ENCODE data around the gene NLRX1. TPM values are rescaled to one million over a fixed set of nuclear protein-coding genes. Genes with fewer than 3 reads are reported as not detected.
"Not testable (repeated sequence)": the region's sequence is repeated elsewhere in the genome, so short reads cannot be mapped to it uniquely, and the experiment has no call there.

NLRX1 gene
- 3.1 and 5.5 TPM in 2 replicates for total RNA-seq (2014; rRNA removed; shearing (Covaris generic))

GRCh38 chr11:119168471-119169281 lies at the start of gene NLRX1:
NLRX1 (plus strand) TSS chr11:119168725; CDS start chr11:119171404, 2,679 bp downstream.
- H3K36me3 ChIP-seq, result no peaks in the 10 kb centered on the region
- H3K27ac ChIP-seq, result peak within 1 kb of the TSS; percentile 96
- peak within 1 kb of the TSS; percentile 82 for H3K4me3 ChIP-seq
- DNase-seq (ENCODE audit: low read depth in 1 of 2, low spot score in 2 of 2), result peak; percentile 63 to 79
- no peaks in the 10 kb centered on the region for H3K27me3 ChIP-seq (replicated peaks)
- H3K4me1 ChIP-seq (replicated peaks), result peaks cover 14% of the 10 kb centered on the region
- H3K9me3 ChIP-seq (replicated peaks), result no peaks in the 10 kb centered on the region

- no peak for DNase-seq (ENCODE audit: low read depth in 1 of 2, low spot score in 2 of 2)
- H3K4me1 ChIP-seq (replicated peaks), result peaks cover 12% of the 10 kb centered on the region
- H3K27me3 ChIP-seq (replicated peaks), result no peaks in the 10 kb centered on the region
- H3K27ac ChIP-seq, result no peak overlapping the region
- no peaks in the 10 kb centered on the region for H3K9me3 ChIP-seq (replicated peaks)
- no peaks in the 10 kb centered on the region for H3K36me3 ChIP-seq
- H3K4me3 ChIP-seq, result no peak overlapping the region
Measured at GRCh38 chr11:119118946-119119345, 49.6 kb upstream of the NLRX1 start.

GRCh38 chr11:119120639-119121007 lies 47.9 kb upstream of the NLRX1 start:
- Histone ChIP-seq H3K4me3 (peak overlapping the region; percentile 70), H3K9me3 (replicated peaks) (no peaks in the 10 kb centered on the region), H3K36me3 (no peaks in the 10 kb centered on the region), H3K4me1 (replicated peaks) (peaks cover 12% of the 10 kb centered on the region), H3K27me3 (replicated peaks) (no peaks in the 10 kb centered on the region), H3K27ac (peak overlapping the region; percentile 15; the same call in 1 of the 2 replicates)
- DNase-seq (ENCODE audit: low read depth in 1 of 2, low spot score in 2 of 2), result no peak

- H3K9me3 ChIP-seq (replicated peaks), result no peaks in the 10 kb centered on the region
- peaks cover 12% of the 10 kb centered on the region for H3K4me1 ChIP-seq (replicated peaks)
- no peaks in the 10 kb centered on the region for H3K27me3 ChIP-seq (replicated peaks)
- H3K4me3 ChIP-seq, result peak within 1 kb of the TSS; percentile 70
- peak within 1 kb of the TSS; percentile 15; the same call in 1 of the 2 replicates for H3K27ac ChIP-seq
- H3K36me3 ChIP-seq, result no peaks in the 10 kb centered on the region
- DNase-seq (ENCODE audit: low read depth in 1 of 2, low spot score in 2 of 2), result peak; percentile 84 to 97
Measured at GRCh38 chr11:119121008-119121810, 47.3 kb upstream of the NLRX1 start, which contains the start of gene HINFP. HINFP (plus strand) TSS chr11:119121580; CDS start chr11:119126945, 5,365 bp downstream.

- no peaks in the 10 kb centered on the region for H3K36me3 ChIP-seq
- no peak for DNase-seq (ENCODE audit: low read depth in 1 of 2, low spot score in 2 of 2)
- H3K4me3 ChIP-seq, result peak overlapping the region; percentile 70
- H3K4me1 ChIP-seq (replicated peaks), result peaks cover 12% of the 10 kb centered on the region
- H3K27me3 ChIP-seq (replicated peaks), result no peaks in the 10 kb centered on the region
- H3K27ac ChIP-seq, result no peak overlapping the region
- H3K9me3 ChIP-seq (replicated peaks), result no peaks in the 10 kb centered on the region
Measured at GRCh38 chr11:119121811-119122124, 46.8 kb upstream of the NLRX1 start.

GRCh38 chr11:119125821-119126220 lies 42.7 kb upstream of the NLRX1 start:
- no peaks in the 10 kb centered on the region for H3K9me3 ChIP-seq (replicated peaks)
- peaks cover 7% of the 10 kb centered on the region for H3K4me1 ChIP-seq (replicated peaks)
- DNase-seq (ENCODE audit: low read depth in 1 of 2, low spot score in 2 of 2), result no peak
- H3K27me3 ChIP-seq (replicated peaks), result no peaks in the 10 kb centered on the region
- H3K27ac ChIP-seq, result no peak overlapping the region
- no peak overlapping the region for H3K4me3 ChIP-seq
- H3K36me3 ChIP-seq, result no peaks in the 10 kb centered on the region

GRCh38 chr11:119126675-119127268 lies 41.8 kb upstream of the NLRX1 start:
- Histone ChIP-seq H3K4me1 (replicated peaks) (0 out of 2 replicates have a peak, but pooled peaks cover 5% of the 10 kb centered on the region), H3K9me3 (replicated peaks) (no peaks in the 10 kb centered on the region), H3K4me3 (no peak overlapping the region), H3K27ac (no peak overlapping the region), H3K36me3 (no peaks in the 10 kb centered on the region), H3K27me3 (replicated peaks) (no peaks in the 10 kb centered on the region)
- no peak for DNase-seq (ENCODE audit: low read depth in 1 of 2, low spot score in 2 of 2)

GRCh38 chr11:119130662-119131061 lies 37.9 kb upstream of the NLRX1 start:
- DNase-seq (ENCODE audit: low read depth in 1 of 2, low spot score in 2 of 2), result no peak
- no peaks in the 10 kb centered on the region for H3K4me1 ChIP-seq (replicated peaks)
- H3K27me3 ChIP-seq (replicated peaks), result no peaks in the 10 kb centered on the region
- H3K9me3 ChIP-seq (replicated peaks), result no peaks in the 10 kb centered on the region
- no peak overlapping the region for H3K4me3 ChIP-seq
- H3K36me3 ChIP-seq, result 0 out of 2 replicates have a peak, but pooled peaks cover 5% of the 10 kb centered on the region
- no peak overlapping the region for H3K27ac ChIP-seq

GRCh38 chr11:119134389-119134978 lies 34.0 kb upstream of the NLRX1 start:
- 0 out of 2 replicates have a peak, but pooled peaks cover 5% of the 10 kb centered on the region for H3K36me3 ChIP-seq
- no peaks in the 10 kb centered on the region for H3K9me3 ChIP-seq (replicated peaks)
- no peak overlapping the region for H3K27ac ChIP-seq
- H3K4me1 ChIP-seq (replicated peaks), result no peaks in the 10 kb centered on the region
- H3K4me3 ChIP-seq, result no peak overlapping the region
- H3K27me3 ChIP-seq (replicated peaks), result no peaks in the 10 kb centered on the region
- no peak for DNase-seq (ENCODE audit: low read depth in 1 of 2, low spot score in 2 of 2)

GRCh38 chr11:119139276-119139675 lies 29.2 kb upstream of the NLRX1 start:
- H3K4me3 ChIP-seq; H3K4me1 ChIP-seq (replicated peaks); H3K27ac ChIP-seq; H3K9me3 ChIP-seq (replicated peaks); H3K36me3 ChIP-seq; H3K27me3 ChIP-seq (replicated peaks); DNase-seq (ENCODE audit: low read depth in 1 of 2, low spot score in 2 of 2): not testable (repeated sequence)

- Histone ChIP-seq H3K27me3 (replicated peaks) (no peaks in the 10 kb centered on the region), H3K4me3 (no peak overlapping the region), H3K4me1 (replicated peaks) (no peaks in the 10 kb centered on the region; the same call in none of the 2 replicates), H3K9me3 (replicated peaks) (no peaks in the 10 kb centered on the region), H3K27ac (no peak overlapping the region), H3K36me3 (no peaks in the 10 kb centered on the region)
- peak; percentile 22 to 64 for DNase-seq (ENCODE audit: low read depth in 1 of 2, low spot score in 2 of 2)
Measured at GRCh38 chr11:119144825-119145486, 23.6 kb upstream of the NLRX1 start.

GRCh38 chr11:119145551-119145950 lies 23.0 kb upstream of the NLRX1 start:
- no peaks in the 10 kb centered on the region for H3K36me3 ChIP-seq
- H3K27me3 ChIP-seq (replicated peaks), result no peaks in the 10 kb centered on the region
- H3K27ac ChIP-seq, result no peak overlapping the region
- H3K4me3 ChIP-seq, result no peak overlapping the region
- H3K4me1 ChIP-seq (replicated peaks), result no peaks in the 10 kb centered on the region; the same call in none of the 2 replicates
- no peak for DNase-seq (ENCODE audit: low read depth in 1 of 2, low spot score in 2 of 2)
- H3K9me3 ChIP-seq (replicated peaks), result no peaks in the 10 kb centered on the region

Data from SJSA1 (cell line).